Progenitor cell of endocrine pancreas (in vitro differentiated cells): ENCODE results near the gene TNIK. TPM values are rescaled to one million over a fixed set of nuclear protein-coding genes. Genes with fewer than 3 reads are reported as not detected.

ENCODE experiments used
- DNase-seq: peaks from one replicate; pipeline ENCODE4 v3.0.0; 2021; ENCODE audit warnings: low spot score; ENCODE audit not compliant: unreplicated experiment
- H3K27ac Mint-ChIP-seq: 2 replicates; pipeline ENCODE4 v1.8.0; 2021; ENCODE audit warnings: mild to moderate bottlenecking, moderate library complexity, mixed read lengths
- H3K27me3 Mint-ChIP-seq: 2 replicates; pipeline ENCODE4 v1.8.0; 2021; ENCODE audit warnings: mixed read lengths
- H3K36me3 Mint-ChIP-seq: 2 replicates; pipeline ENCODE4 v1.8.0; 2022; ENCODE audit warnings: mixed read lengths; ENCODE audit not compliant: insufficient read depth
- H3K4me1 Mint-ChIP-seq: 2 replicates; pipeline ENCODE4 v1.8.0; 2021; ENCODE audit warnings: low read depth, mixed read lengths
- H3K4me3 Mint-ChIP-seq: 2 replicates; pipeline ENCODE4 v1.8.0; 2021; ENCODE audit warnings: low read depth, mild to moderate bottlenecking, moderate library complexity, mixed read lengths
- H3K9me3 Mint-ChIP-seq: 2 replicates; pipeline ENCODE4 v1.8.0; 2021; ENCODE audit warnings: low read depth, mixed read lengths
- total RNA-seq: library from RNA; stranded (reverse); gene quantifications from 2 replicates; pipeline ENCODE4 v1.2.1, GENCODE V29; 2021
- TF ChIP-seq, protein P1 (sequence below): fragments of 200-600 bp; sonication (generic); IDR thresholded peaks from one replicate; pipeline ENCODE4 v1.5.0; 2021; ENCODE audit warnings: antibody characterized with exemption, mild to moderate bottlenecking; ENCODE audit not compliant: unreplicated experiment

Gene TNIK
- total RNA-seq, 1 donor from 2014 or later = 15.7 TPM

DNA sequence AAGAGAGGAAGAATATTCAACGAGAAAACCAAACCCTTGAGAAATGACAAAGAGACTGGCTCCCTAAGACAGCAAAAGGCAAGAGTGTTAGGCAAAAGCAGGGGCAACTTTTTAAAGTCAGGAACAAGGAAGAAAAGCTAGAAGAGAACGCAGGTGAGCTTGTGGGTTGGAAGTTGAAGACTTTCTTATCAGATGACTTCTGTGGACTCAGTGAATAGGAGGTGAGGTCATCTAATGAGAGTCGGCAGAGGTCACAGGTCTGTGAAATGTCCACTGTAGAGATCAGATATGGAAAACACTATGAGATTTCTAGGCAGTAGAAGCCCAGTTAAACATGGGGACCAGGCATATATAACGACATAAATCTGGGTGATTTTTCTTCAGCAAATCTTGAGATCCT is 27.2 kb upstream of the TNIK start:
- H3K27me3 Mint-ChIP-seq = no peaks in the 10 kb centered on the region
- H3K36me3 Mint-ChIP-seq = no peaks in the 10 kb centered on the region
- no peak for DNase-seq
- no peaks in the 10 kb centered on the region for H3K9me3 Mint-ChIP-seq
- TF ChIP-seq, protein P1, sequence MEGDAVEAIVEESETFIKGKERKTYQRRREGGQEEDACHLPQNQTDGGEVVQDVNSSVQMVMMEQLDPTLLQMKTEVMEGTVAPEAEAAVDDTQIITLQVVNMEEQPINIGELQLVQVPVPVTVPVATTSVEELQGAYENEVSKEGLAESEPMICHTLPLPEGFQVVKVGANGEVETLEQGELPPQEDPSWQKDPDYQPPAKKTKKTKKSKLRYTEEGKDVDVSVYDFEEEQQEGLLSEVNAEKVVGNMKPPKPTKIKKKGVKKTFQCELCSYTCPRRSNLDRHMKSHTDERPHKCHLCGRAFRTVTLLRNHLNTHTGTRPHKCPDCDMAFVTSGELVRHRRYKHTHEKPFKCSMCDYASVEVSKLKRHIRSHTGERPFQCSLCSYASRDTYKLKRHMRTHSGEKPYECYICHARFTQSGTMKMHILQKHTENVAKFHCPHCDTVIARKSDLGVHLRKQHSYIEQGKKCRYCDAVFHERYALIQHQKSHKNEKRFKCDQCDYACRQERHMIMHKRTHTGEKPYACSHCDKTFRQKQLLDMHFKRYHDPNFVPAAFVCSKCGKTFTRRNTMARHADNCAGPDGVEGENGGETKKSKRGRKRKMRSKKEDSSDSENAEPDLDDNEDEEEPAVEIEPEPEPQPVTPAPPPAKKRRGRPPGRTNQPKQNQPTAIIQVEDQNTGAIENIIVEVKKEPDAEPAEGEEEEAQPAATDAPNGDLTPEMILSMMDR = no peak
- no peak overlapping the region for H3K4me3 Mint-ChIP-seq
- no peak overlapping the region for H3K27ac Mint-ChIP-seq
- H3K4me1 Mint-ChIP-seq = no peaks in the 10 kb centered on the region

DNA sequence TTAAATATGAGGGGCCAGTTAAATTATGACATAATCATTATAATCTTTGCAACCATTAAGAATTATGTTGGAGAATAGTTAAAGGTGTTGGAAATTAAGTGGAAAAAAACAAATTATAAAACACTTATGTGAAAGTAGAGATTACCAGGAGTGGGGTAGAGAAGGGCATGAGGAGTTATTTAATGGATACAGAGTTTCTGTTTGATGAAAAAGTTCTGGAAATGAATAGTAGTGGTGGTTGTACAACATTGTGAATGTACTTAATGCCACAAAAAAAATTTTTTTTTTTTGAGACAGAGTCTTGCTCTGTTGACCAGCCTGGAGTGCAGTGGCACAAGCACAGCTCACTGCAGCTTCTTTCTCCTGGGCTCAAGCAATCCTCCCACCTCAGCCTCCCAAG is 25.1 kb upstream of the TNIK start:
- no peaks in the 10 kb centered on the region for H3K9me3 Mint-ChIP-seq
- H3K4me3 Mint-ChIP-seq = no peak overlapping the region
- H3K36me3 Mint-ChIP-seq = no peaks in the 10 kb centered on the region
- TF ChIP-seq, protein P1 = no peak
- H3K4me1 Mint-ChIP-seq = no peaks in the 10 kb centered on the region
- no peaks in the 10 kb centered on the region for H3K27me3 Mint-ChIP-seq
- H3K27ac Mint-ChIP-seq = no peak overlapping the region
- DNase-seq = no peak

DNA sequence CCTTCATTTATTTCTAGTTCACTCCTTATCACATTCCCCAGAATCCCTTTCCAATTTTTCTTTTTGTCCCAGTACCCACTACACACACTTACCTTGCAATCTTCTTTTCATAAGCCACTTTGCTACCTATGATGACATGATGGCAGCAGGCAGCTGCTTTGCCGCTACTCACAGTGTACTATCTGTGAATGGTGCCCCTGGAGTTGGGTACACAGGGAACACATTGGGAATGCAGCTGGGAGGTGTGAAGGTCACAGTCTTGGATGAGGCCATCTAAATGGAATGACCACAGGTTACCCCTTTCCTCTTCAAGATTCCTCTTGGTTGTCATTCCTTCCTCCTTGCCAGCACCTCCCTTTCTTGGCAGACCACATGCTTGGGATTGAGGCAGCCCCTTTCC is 20.8 kb upstream of the TNIK start:
- TF ChIP-seq, protein P1 = no peak
- no peaks in the 10 kb centered on the region for H3K4me1 Mint-ChIP-seq
- H3K4me3 Mint-ChIP-seq = no peak overlapping the region
- no peaks in the 10 kb centered on the region for H3K9me3 Mint-ChIP-seq
- H3K27ac Mint-ChIP-seq = no peak overlapping the region
- DNase-seq = no peak
- H3K36me3 Mint-ChIP-seq = no peaks in the 10 kb centered on the region
- H3K27me3 Mint-ChIP-seq = no peaks in the 10 kb centered on the region

GRCh38 chr3:171480526-171480925 is 20.3 kb upstream of the TNIK start:
- DNase-seq = no peak
- TF ChIP-seq, protein P1 = no peak
- Mint-ChIP-seq H3K27ac (no peak overlapping the region), H3K4me1 (no peaks in the 10 kb centered on the region), H3K9me3 (no peaks in the 10 kb centered on the region), H3K36me3 (no peaks in the 10 kb centered on the region), H3K4me3 (no peak overlapping the region), H3K27me3 (no peaks in the 10 kb centered on the region)

DNA sequence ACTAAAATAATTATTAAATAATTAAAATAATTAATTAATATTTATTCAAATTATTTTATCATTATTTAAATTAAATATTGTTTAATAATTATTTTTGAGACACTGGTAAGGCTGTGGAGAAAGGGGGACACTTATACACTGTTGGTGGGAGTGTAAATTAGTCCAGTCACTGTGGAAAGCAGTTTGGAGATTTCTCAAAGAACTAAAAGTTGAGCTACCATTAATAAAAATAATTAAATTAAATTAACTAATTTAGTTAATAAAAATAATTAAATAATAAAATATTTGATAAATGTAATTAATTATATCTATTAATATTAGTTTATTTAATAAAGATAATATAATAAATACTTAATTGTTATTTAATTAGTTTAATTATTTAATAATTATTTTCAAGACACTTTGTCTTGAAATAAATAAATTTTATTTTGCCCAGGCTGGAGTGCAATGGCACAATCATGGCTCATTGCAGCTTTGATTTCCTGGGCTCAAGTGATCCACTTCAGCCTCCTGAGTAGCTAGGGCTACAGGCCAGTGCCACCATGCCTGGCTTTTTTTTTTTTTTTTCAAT is 16.4 kb upstream of the TNIK start:
- Mint-ChIP-seq H3K4me3 (no peak overlapping the region), H3K36me3 (no peaks in the 10 kb centered on the region), H3K4me1 (no peaks in the 10 kb centered on the region), H3K9me3 (no peaks in the 10 kb centered on the region), H3K27ac (no peak overlapping the region), H3K27me3 (no peaks in the 10 kb centered on the region)
- TF ChIP-seq, protein P1 = no peak
- no peak for DNase-seq
